ENCODE measurements around the gene C17orf50.

DNA sequence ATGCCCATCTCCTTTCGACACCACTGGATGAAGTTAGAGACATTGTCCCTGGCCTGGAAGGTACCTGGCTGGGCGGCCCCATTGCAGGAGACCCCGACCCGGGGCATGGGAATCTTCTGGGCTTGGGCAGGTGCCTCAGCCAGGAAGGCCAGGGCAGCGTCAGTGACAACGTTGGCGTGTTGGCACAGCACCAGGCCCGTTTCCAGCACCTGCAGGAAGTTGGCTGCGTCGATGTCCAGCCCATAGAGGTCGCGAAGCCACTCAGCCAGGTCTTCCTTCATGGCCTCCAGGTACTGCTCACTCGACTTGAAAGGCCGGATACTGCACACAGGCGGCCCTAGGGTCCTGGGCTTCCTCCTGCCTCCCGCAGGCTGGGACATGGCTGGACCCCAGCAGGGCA is 8.2 kb upstream of the C17orf50 start:
- TF ChIP-seq, protein P1, sequence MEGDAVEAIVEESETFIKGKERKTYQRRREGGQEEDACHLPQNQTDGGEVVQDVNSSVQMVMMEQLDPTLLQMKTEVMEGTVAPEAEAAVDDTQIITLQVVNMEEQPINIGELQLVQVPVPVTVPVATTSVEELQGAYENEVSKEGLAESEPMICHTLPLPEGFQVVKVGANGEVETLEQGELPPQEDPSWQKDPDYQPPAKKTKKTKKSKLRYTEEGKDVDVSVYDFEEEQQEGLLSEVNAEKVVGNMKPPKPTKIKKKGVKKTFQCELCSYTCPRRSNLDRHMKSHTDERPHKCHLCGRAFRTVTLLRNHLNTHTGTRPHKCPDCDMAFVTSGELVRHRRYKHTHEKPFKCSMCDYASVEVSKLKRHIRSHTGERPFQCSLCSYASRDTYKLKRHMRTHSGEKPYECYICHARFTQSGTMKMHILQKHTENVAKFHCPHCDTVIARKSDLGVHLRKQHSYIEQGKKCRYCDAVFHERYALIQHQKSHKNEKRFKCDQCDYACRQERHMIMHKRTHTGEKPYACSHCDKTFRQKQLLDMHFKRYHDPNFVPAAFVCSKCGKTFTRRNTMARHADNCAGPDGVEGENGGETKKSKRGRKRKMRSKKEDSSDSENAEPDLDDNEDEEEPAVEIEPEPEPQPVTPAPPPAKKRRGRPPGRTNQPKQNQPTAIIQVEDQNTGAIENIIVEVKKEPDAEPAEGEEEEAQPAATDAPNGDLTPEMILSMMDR (IDR thresholded peaks at IDR 0.05): no peak
- no peak for TF ChIP-seq POLR2A (IDR thresholded peaks at IDR 0.05)
